HepG2 (cell line): Measurements from ENCODE around the gene KCNQ2. TPM values are rescaled to one million over a fixed set of nuclear protein-coding genes. Genes with fewer than 3 reads are reported as not detected.

ENCODE experiments used
- ATAC-seq: fragments of 200-7000 bp; cut with Tn5 transposase; 3 replicates; pipeline ENCODE4 v1.9.1; 2020; ENCODE audit warnings: mild to moderate bottlenecking, moderate library complexity
- BruUV-seq: library from RNA; stranded (reverse); fragments of 400-500 nt; replicated peaks from 2 replicates; lab custom pipeline; 2021; lab: Mats Ljungman, UMichigan
- CTCF ChIA-PET: fragments of 300-600 bp; formaldehyde crosslinking; extraction: SDS; loops from one replicate; lab custom pipeline; 2021; ENCODE audit warnings: low total read pairs, inconsistent platforms, low intra/inter-chr PET ratio; lab: Yijun Ruan, JAX
- POLR2A ChIA-PET: fragments of 350-600 bp; sonication (Branson Sonifier 250); formaldehyde crosslinking; loops from one replicate; lab custom pipeline; 2020; ENCODE audit warnings: antibody characterized with exemption, inconsistent platforms; lab: Yijun Ruan, JAX
- DNase-seq: peaks from one replicate; pipeline ENCODE4 v3.0.0-alpha.2; 2015; ENCODE audit warnings: low spot score
- FAIRE-seq: peaks from 3 replicates; lab custom pipeline; 2011; peaks lifted over from hg19 to GRCh38; lab: Jason Lieb, UNC
- H2AFZ ChIP-seq: one replicate; pipeline ENCODE4 v1.6.1; 2011; ENCODE audit warnings: low read length, inconsistent platforms
- H3K27ac ChIP-seq: fragments of 300-600 bp; 3 replicates; pipeline ENCODE4 v1.8.0; 2011; ENCODE audit warnings: mixed run types, mild to moderate bottlenecking, mixed read lengths, low read length, inconsistent platforms; ENCODE audit not compliant: insufficient read depth; ENCODE audit errors: extremely low read length
- H3K27me3 ChIP-seq, 2 experiments: fragments of 200-600 bp in 1 of 2; 2 replicates in 1 of 2; 3 replicates in 1 of 2; pipeline versions ENCODE4 v1.6.0 to v1.8.0; 2011; ENCODE audit warnings: low read length in 2 of 2, mild to moderate bottlenecking in 2 of 2, moderate library complexity in 2 of 2, inconsistent platforms in 1 of 2; ENCODE audit not compliant: insufficient read depth in 2 of 2, control insufficient read depth in 1 of 2
- H3K36me3 ChIP-seq, 2 experiments: fragments of 200-600 bp in 1 of 2; replicated peaks in 1 of 2; 2 replicates in 1 of 2; 3 replicates in 1 of 2; pipeline versions ENCODE4 v1.5.1 to v1.8.0; 2011; ENCODE audit warnings: low read length in 2 of 2, inconsistent platforms in 1 of 2; ENCODE audit not compliant: insufficient read depth in 2 of 2, control insufficient read depth in 1 of 2
- H3K4me1 ChIP-seq: 2 replicates; pipeline ENCODE4 v1.5.1; 2012; ENCODE audit warnings: low read length, inconsistent platforms; ENCODE audit not compliant: insufficient read depth
- H3K4me2 ChIP-seq: 2 replicates; pipeline ENCODE4 v1.6.0; 2011; ENCODE audit warnings: low read depth, low read length, inconsistent platforms
- H3K4me3 ChIP-seq, 3 experiments: fragments of 200-600 bp in 1 of 3; sonication (generic), shearing (Covaris generic) in 1 of 3; replicated peaks in 1 of 3; 2 replicates each; pipeline ENCODE4 v1.5.1; 2011 to 2016; ENCODE audit warnings: low read length in 3 of 3, inconsistent platforms in 2 of 3, low read depth in 2 of 3, mild to moderate bottlenecking in 2 of 3, control low read depth in 1 of 3, mixed read lengths in 1 of 3; ENCODE audit not compliant: insufficient read depth in 1 of 3
- H3K79me2 ChIP-seq: one replicate; pipeline ENCODE4 v1.6.1; 2011; ENCODE audit warnings: low read length, inconsistent platforms; ENCODE audit not compliant: insufficient read depth
- H3K9ac ChIP-seq: 2 replicates; pipeline ENCODE4 v1.6.0; 2011; ENCODE audit warnings: mild to moderate bottlenecking, low read depth, low read length, inconsistent platforms; ENCODE audit not compliant: insufficient read depth
- H3K9me3 ChIP-seq: 2 replicates; pipeline ENCODE4 v1.5.1; 2012; ENCODE audit warnings: mild to moderate bottlenecking, low read length
- H4K20me1 ChIP-seq: 2 replicates; pipeline ENCODE4 v1.6.0; 2011; ENCODE audit warnings: inconsistent platforms, mild to moderate bottlenecking, low read length, moderate library complexity; ENCODE audit not compliant: insufficient read depth
- IKZF1 ChIP-seq: fragments of 450-650 bp; IDR thresholded peaks from 2 replicates; pipeline ENCODE4 v1.7.1; 2016
- NCOA5 ChIP-seq: sonication (generic); formaldehyde crosslinking; IDR thresholded peaks from 2 replicates; pipeline ENCODE4 v1.4.0; 2020; ENCODE audit warnings: missing genetic modification reagents
- ONECUT2 ChIP-seq: sonication (generic); formaldehyde crosslinking; IDR thresholded peaks from 2 replicates; pipeline ENCODE4 v1.4.0; 2020; ENCODE audit warnings: missing genetic modification reagents
- PCBP2 ChIP-seq: fragments of 200-400 bp; formaldehyde crosslinking; optimal IDR thresholded peaks from 2 replicates; pipeline ENCODE3; 2018; ENCODE audit warnings: low read length, low read depth; ENCODE audit not compliant: poor library complexity, severe bottlenecking
- RARA ChIP-seq: IDR thresholded peaks from 2 replicates; pipeline ENCODE4 v1.6.1; 2016; ENCODE audit warnings: missing genetic modification reagents, missing compliant biosample characterization
- RBM22 ChIP-seq: fragments of 200-400 bp; formaldehyde crosslinking; optimal IDR thresholded peaks from 2 replicates; pipeline ENCODE3; 2017; ENCODE audit warnings: mild to moderate bottlenecking, low read length, moderate library complexity
- REXO4 ChIP-seq: sonication (generic); formaldehyde crosslinking; IDR thresholded peaks from 2 replicates; pipeline ENCODE4 v1.8.0; 2022; ENCODE audit warnings: missing genetic modification reagents, mild to moderate bottlenecking, borderline replicate concordance
- TCF12 ChIP-seq, 2 experiments: fragments of 450-650 bp in 1 of 2; sonication (generic) in 1 of 2; formaldehyde crosslinking in 1 of 2; IDR thresholded peaks; 2 replicates each; pipeline versions ENCODE4 v1.6.1 to v1.8.0; 2017 to 2022; ENCODE audit warnings: antibody characterized with exemption in 1 of 2, mild to moderate bottlenecking in 1 of 2, missing genetic modification reagents in 1 of 2, moderate library complexity in 1 of 2
- ZIK1 ChIP-seq: sonication (generic); formaldehyde crosslinking; IDR thresholded peaks from 2 replicates; pipeline ENCODE4 v1.5.0; 2020; ENCODE audit warnings: mild to moderate bottlenecking, low read depth, missing genetic modification reagents, borderline replicate concordance
- ZNF17 ChIP-seq: sonication (generic); formaldehyde crosslinking; IDR thresholded peaks from 2 replicates; pipeline ENCODE4 v1.5.0; 2020; ENCODE audit warnings: mild to moderate bottlenecking, missing genetic modification reagents
- ZNF331 ChIP-seq: sonication (generic); formaldehyde crosslinking; IDR thresholded peaks from 2 replicates; pipeline ENCODE4 v1.4.0; 2020; ENCODE audit warnings: missing genetic modification reagents
- ZNF382 ChIP-seq: sonication (generic); formaldehyde crosslinking; IDR thresholded peaks from 2 replicates; pipeline ENCODE4 v1.5.0; 2020; ENCODE audit warnings: missing genetic modification reagents, mild to moderate bottlenecking, borderline replicate concordance
- ZNF383 ChIP-seq: sonication (generic); formaldehyde crosslinking; IDR thresholded peaks from 2 replicates; pipeline ENCODE4 v1.4.0; 2020; ENCODE audit warnings: missing genetic modification reagents, mild to moderate bottlenecking, borderline replicate concordance
- ZNF547 ChIP-seq: sonication (generic); formaldehyde crosslinking; IDR thresholded peaks from 2 replicates; pipeline ENCODE4 v1.5.1; 2020; ENCODE audit warnings: mild to moderate bottlenecking, missing genetic modification reagents
- ZNF569 ChIP-seq: sonication (generic); formaldehyde crosslinking; IDR thresholded peaks from 2 replicates; pipeline ENCODE4 v1.5.0; 2020; ENCODE audit warnings: mild to moderate bottlenecking, missing genetic modification reagents, moderate library complexity, borderline replicate concordance
- ZNF770 ChIP-seq: sonication (generic); formaldehyde crosslinking; IDR thresholded peaks from 2 replicates; pipeline ENCODE4 v1.5.0; 2020; ENCODE audit warnings: mild to moderate bottlenecking, missing genetic modification reagents
- ZNF773 ChIP-seq: sonication (generic); formaldehyde crosslinking; IDR thresholded peaks from 2 replicates; pipeline ENCODE4 v1.4.0; 2020; ENCODE audit warnings: missing genetic modification reagents, borderline replicate concordance
- ZNF790 ChIP-seq: sonication (generic); formaldehyde crosslinking; IDR thresholded peaks from 2 replicates; pipeline ENCODE4 v1.8.0; 2022; ENCODE audit warnings: missing genetic modification reagents, mild to moderate bottlenecking, borderline replicate concordance
- ZNF816 ChIP-seq: sonication (generic); formaldehyde crosslinking; IDR thresholded peaks from 2 replicates; pipeline ENCODE4 v1.8.0; 2022; ENCODE audit warnings: missing genetic modification reagents, mild to moderate bottlenecking, borderline replicate concordance
- ZNF839 ChIP-seq: sonication (generic); formaldehyde crosslinking; IDR thresholded peaks from 2 replicates; pipeline ENCODE4 v1.4.0; 2020; ENCODE audit warnings: missing genetic modification reagents, mild to moderate bottlenecking, borderline replicate concordance
- ZSCAN12 ChIP-seq: sonication (generic); formaldehyde crosslinking; IDR thresholded peaks from 2 replicates; pipeline ENCODE4 v1.9.0; 2021; ENCODE audit warnings: mild to moderate bottlenecking, missing genetic modification reagents
- WGBS: methylation state at CpG from one replicate; pipeline ENCODE4 v1.1.6; 2017; ENCODE audit warnings: low lambda C conversion rate; 5-methylcytosine and 5-hydroxymethylcytosine counted together
- in situ Hi-C: cut with HindIII; loops from 2 replicates; pipeline ENCODE4 v1.10.0; 2017; ENCODE audit warnings: low pct_unique_long_range_greater_than_20kb; ENCODE audit not compliant: extremely low pct_ligation_motif_present
- intact Hi-C: fragments of 100-400 bp; cut with micrococcal nuclease; formaldehyde crosslinking; loops from one replicate; pipeline ENCODE4 v1.10.0; 2022; ENCODE audit not compliant: unreplicated experiment
- polyA plus RNA-seq, 8 experiments: library from polyadenylated mRNA; depleted of rRNA in 3 of 8; stranded (reverse) in 7 of 8; unstranded in 1 of 8; fragments of >200 nt; fragmentation: Illumina TruSeq in 4 of 8; extraction: Trizol in 4 of 8; gene quantifications; 2 replicates each; pipeline versions ENCODE4 v1.2.1 to v1.2.3, GENCODE V29; 2011 to 2016; ENCODE audit warnings: low read depth in 4 of 8, missing spikeins in 1 of 8, mixed read lengths in 1 of 8; ENCODE audit not compliant: insufficient read depth in 1 of 8
- total RNA-seq, 5 experiments: library from RNA; depleted of rRNA; stranded (reverse); fragments of >200 nt; fragmentation: Illumina TruSeq; extraction: Trizol; gene quantifications; 2 replicates each; pipeline ENCODE4 v1.2.3, GENCODE V29; 2016; ENCODE audit warnings: low read depth in 1 of 5
- TF ChIP-seq, protein P1 (sequence below): sonication (generic); formaldehyde crosslinking; IDR thresholded peaks from 2 replicates; pipeline ENCODE4 v1.4.0; 2020; ENCODE audit warnings: mild to moderate bottlenecking, missing genetic modification reagents

Gene KCNQ2
- total and polyA plus RNA-seq, 2 of the 13 experiments (the other 11 are each of a cell fraction or from before 2014, with no cell fraction given): not detected

- 30% methylated on average over 25 of the region's 31 CpGs for WGBS
- no peak for FAIRE-seq
- TF ChIP-seq PCBP2 (no peak), NCOA5 (CRISPR knock-in tag) (no peak), ZNF816 (CRISPR knock-in tag) (no peak), ZNF569 (CRISPR knock-in tag) (no peak), ZNF790 (CRISPR knock-in tag) (no peak), IKZF1 (no peak), REXO4 (CRISPR knock-in tag) (no peak), ZIK1 (no peak), RARA (peak; percentile 35; the same call in 1 of the 2 replicates), ZNF383 (CRISPR knock-in tag) (no peak), ZNF331 (CRISPR knock-in tag) (no peak), TCF12 (IDR thresholded peaks at IDR 0.05) (no peak), TCF12 (CRISPR knock-in tag; IDR thresholded peaks at IDR 0.05) (no peak), ZSCAN12 (CRISPR knock-in tag) (no peak), ZNF770 (CRISPR knock-in tag) (no peak), ZNF773 (no peak), ZNF382 (CRISPR knock-in tag) (no peak), ZNF17 (CRISPR knock-in tag) (no peak), RBM22 (no peak), ZNF547 (no peak), ZNF839 (no peak), ONECUT2 (CRISPR knock-in tag) (no peak)
- TF ChIP-seq, protein P1, sequence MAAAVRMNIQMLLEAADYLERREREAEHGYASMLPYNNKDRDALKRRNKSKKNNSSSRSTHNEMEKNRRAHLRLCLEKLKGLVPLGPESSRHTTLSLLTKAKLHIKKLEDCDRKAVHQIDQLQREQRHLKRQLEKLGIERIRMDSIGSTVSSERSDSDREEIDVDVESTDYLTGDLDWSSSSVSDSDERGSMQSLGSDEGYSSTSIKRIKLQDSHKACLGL: no peak
Observed at GRCh38 chr20:63376283-63377250, 95.9 kb downstream of the KCNQ2 start.

More at GRCh38 chr20:63376283-63377250, 95.9 kb downstream of the KCNQ2 start:
- DNase-seq: no peak
- no peaks in the 10 kb centered on the region for H3K36me3 ChIP-seq
- peaks cover 9 to 45% of the 10 kb centered on the region in 2 experiments; a peak in 4 of 5 replicates for H3K27me3 ChIP-seq
- H3K9ac ChIP-seq: no peak overlapping the region
- 0 out of 2 replicates have a peak overlapping the region, but pooled peaks have one; percentile 12 for H3K4me2 ChIP-seq
- peaks cover 4% of the 10 kb centered on the region; the same call in 1 of the 2 replicates for H4K20me1 ChIP-seq
- no peak overlapping the region for H2AFZ ChIP-seq
- intact Hi-C loops (no loop called here), in situ Hi-C loops (no loop called here)
- no peaks in the 10 kb centered on the region for H3K79me2 ChIP-seq
- H3K27ac ChIP-seq: no peak overlapping the region
- no TSS peak for BruUV-seq
- H3K4me3 ChIP-seq: no peak overlapping the region
- H3K9me3 ChIP-seq: no peaks in the 10 kb centered on the region
- peaks cover 39% of the 10 kb centered on the region for H3K4me1 ChIP-seq
- peak; percentile 39 for ATAC-seq
- POLR2A ChIA-PET: interaction anchor here (1.8 kb wide), 2 partner anchors 13 to 67 kb away, joined by 4 to 7 read pairs; no protein-coding TSS in a partner anchor
- CTCF ChIA-PET: interaction anchor here (3.9 kb wide), 1 partner anchor 66 kb away, joined by 18 read pairs; no protein-coding TSS in a partner anchor
